Measurements from ENCODE around the gene HHATL.

DNA sequence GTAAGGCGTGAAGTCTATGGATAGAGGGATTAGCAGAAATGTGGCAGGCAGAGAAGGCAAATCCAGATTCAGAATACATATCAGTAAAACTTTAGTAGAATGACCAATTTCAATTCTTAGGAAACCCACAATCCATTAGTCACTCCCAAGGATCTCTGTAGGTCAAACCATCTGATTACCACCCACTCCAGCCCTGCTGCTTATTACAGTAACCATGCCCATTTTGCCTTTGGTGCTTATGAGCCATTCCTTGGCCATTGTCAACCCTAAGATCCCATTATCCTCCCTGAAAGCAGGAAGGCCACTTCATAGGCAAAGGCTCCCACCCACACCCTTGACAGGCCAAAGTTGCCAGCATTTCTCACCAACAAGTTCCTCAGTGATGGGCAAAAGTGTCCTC, 22.3 kb downstream of the HHATL start:
- TF ChIP-seq, protein P1, sequence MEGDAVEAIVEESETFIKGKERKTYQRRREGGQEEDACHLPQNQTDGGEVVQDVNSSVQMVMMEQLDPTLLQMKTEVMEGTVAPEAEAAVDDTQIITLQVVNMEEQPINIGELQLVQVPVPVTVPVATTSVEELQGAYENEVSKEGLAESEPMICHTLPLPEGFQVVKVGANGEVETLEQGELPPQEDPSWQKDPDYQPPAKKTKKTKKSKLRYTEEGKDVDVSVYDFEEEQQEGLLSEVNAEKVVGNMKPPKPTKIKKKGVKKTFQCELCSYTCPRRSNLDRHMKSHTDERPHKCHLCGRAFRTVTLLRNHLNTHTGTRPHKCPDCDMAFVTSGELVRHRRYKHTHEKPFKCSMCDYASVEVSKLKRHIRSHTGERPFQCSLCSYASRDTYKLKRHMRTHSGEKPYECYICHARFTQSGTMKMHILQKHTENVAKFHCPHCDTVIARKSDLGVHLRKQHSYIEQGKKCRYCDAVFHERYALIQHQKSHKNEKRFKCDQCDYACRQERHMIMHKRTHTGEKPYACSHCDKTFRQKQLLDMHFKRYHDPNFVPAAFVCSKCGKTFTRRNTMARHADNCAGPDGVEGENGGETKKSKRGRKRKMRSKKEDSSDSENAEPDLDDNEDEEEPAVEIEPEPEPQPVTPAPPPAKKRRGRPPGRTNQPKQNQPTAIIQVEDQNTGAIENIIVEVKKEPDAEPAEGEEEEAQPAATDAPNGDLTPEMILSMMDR (IDR thresholded peaks at IDR 0.05; ENCODE audit: insufficient read depth, low read depth, low read length) = no peak
- no peak for TF ChIP-seq EZH2 (IDR thresholded peaks at IDR 0.05; ENCODE audit: insufficient read depth, low read length)
